C4-2B (cell line): ENCODE results near the gene SEMG2.

ENCODE experiments used
- ZFX ChIP-seq: fragments of 450-650 bp; IDR thresholded peaks from 2 replicates; pipeline ENCODE4 v1.6.1; 2017
- TF ChIP-seq, protein P1 (sequence below): fragments of 450-650 bp; conservative IDR thresholded peaks from 2 replicates; pipeline ENCODE4 v1.5.1; 2017; ENCODE audit warnings: mild to moderate bottlenecking

DNA sequence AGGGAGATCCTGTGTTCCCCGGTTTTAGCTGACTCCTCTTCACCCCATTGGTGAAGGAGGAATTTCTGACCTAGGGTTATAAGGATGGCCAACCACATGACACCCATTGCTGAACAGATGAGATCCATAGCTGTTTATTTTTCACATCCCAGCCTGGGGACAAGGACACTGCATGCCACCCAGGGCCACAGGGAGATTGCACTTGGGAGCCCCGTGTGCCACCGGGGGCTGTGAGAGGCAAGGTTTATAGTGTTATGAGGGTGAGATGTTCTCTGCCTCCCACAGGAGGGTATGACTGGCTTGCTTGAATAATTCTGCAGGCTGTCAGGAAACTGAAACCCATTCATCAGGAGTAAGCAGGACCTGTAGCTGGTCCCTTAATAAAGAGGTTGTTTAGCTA is 47.9 kb downstream of the SEMG2 start:
- TF ChIP-seq, protein P1, sequence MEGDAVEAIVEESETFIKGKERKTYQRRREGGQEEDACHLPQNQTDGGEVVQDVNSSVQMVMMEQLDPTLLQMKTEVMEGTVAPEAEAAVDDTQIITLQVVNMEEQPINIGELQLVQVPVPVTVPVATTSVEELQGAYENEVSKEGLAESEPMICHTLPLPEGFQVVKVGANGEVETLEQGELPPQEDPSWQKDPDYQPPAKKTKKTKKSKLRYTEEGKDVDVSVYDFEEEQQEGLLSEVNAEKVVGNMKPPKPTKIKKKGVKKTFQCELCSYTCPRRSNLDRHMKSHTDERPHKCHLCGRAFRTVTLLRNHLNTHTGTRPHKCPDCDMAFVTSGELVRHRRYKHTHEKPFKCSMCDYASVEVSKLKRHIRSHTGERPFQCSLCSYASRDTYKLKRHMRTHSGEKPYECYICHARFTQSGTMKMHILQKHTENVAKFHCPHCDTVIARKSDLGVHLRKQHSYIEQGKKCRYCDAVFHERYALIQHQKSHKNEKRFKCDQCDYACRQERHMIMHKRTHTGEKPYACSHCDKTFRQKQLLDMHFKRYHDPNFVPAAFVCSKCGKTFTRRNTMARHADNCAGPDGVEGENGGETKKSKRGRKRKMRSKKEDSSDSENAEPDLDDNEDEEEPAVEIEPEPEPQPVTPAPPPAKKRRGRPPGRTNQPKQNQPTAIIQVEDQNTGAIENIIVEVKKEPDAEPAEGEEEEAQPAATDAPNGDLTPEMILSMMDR, result no peak
- no peak for TF ChIP-seq ZFX
